CD4-positive, alpha-beta T cell (primary cell): Measurements from ENCODE around the gene HES1. TPM values are rescaled to one million over a fixed set of nuclear protein-coding genes. Genes with fewer than 3 reads are reported as not detected.

Experiments
- ATAC-seq: fragments of 200-7000 bp; cut with Tn5 transposase; one replicate; pipeline ENCODE4 v1.10.0; 2022; ENCODE audit warnings: mild to moderate bottlenecking; ENCODE audit not compliant: poor library complexity
- CTCF ChIA-PET: fragments of 350-600 bp; sonication (Branson Sonifier 250); formaldehyde crosslinking; loops from one replicate; lab custom pipeline; 2021; ENCODE audit warnings: antibody characterized with exemption, inconsistent platforms; lab: Charles Lee
- POLR2A ChIA-PET: fragments of 350-600 bp; sonication (Branson Sonifier 250); formaldehyde crosslinking; loops from one replicate; lab custom pipeline; 2021; ENCODE audit warnings: antibody characterized with exemption, inconsistent platforms; lab: Charles Lee
- DNase-seq, 14 experiments: peaks; one replicate each; pipeline ENCODE4 v3.0.0-alpha.2; 2013 to 2020; ENCODE audit warnings: mixed read lengths in 2 of 14
- H3K27ac ChIP-seq, 2 donors: one replicate each; pipeline versions ENCODE4 v1.5.1 to v1.7.0; 2013; ENCODE audit warnings: low read length in 2 of 2, low read depth in 1 of 2, mild to moderate bottlenecking in 1 of 2
- H3K27me3 ChIP-seq, 2 experiments: 1 replicate in 1 of 2; 2 replicates in 1 of 2; pipeline versions ENCODE4 v1.6.1 to v1.7.0; 2013; ENCODE audit warnings: low read length in 2 of 2, control low read depth in 1 of 2, mild to moderate bottlenecking in 1 of 2, moderate library complexity in 1 of 2; ENCODE audit not compliant: insufficient read depth in 2 of 2, control insufficient read depth in 1 of 2
- H3K36me3 ChIP-seq: one replicate; pipeline ENCODE4 v1.6.1; 2013; ENCODE audit warnings: low read length, control low read depth; ENCODE audit not compliant: insufficient read depth
- H3K4me1 ChIP-seq: one replicate; pipeline ENCODE4 v1.6.1; 2013; ENCODE audit warnings: low read length, control low read depth; ENCODE audit not compliant: insufficient read depth
- H3K4me3 ChIP-seq: one replicate; pipeline ENCODE4 v1.5.1; 2013; ENCODE audit warnings: mild to moderate bottlenecking, low read length, moderate library complexity
- H3K9me3 ChIP-seq, 2 experiments: 1 replicate in 1 of 2; 2 replicates in 1 of 2; pipeline versions ENCODE4 v1.6.1 to v1.7.0; 2013; ENCODE audit warnings: low read length in 2 of 2, mild to moderate bottlenecking in 2 of 2, control low read depth in 1 of 2, moderate library complexity in 1 of 2; ENCODE audit not compliant: control insufficient read depth in 1 of 2, insufficient read depth in 1 of 2
- H3K27ac Mint-ChIP-seq: one replicate; pipeline ENCODE4 v1.8.0; 2020; ENCODE audit warnings: mixed read lengths
- H3K27me3 Mint-ChIP-seq: one replicate; pipeline ENCODE4 v1.8.0; 2021; ENCODE audit warnings: mixed read lengths
- H3K36me3 Mint-ChIP-seq: one replicate; pipeline ENCODE4 v1.8.0; 2021; ENCODE audit warnings: low read depth, mixed read lengths
- H3K4me1 Mint-ChIP-seq: one replicate; pipeline ENCODE4 v1.8.0; 2021; ENCODE audit warnings: low read depth, mixed read lengths
- H3K4me3 Mint-ChIP-seq: one replicate; pipeline ENCODE4 v1.8.0; 2020; ENCODE audit warnings: mild to moderate bottlenecking, mixed read lengths
- H3K9me3 Mint-ChIP-seq: one replicate; pipeline ENCODE4 v1.8.0; 2020; ENCODE audit warnings: mixed read lengths
- intact Hi-C, 2 experiments: fragments of 100-400 bp; cut with DNase I in 1 of 2; cut with micrococcal nuclease in 1 of 2; formaldehyde crosslinking; loops; one replicate each; pipeline versions ENCODE4 v1.15.1 to v1.9.0; 2023 to 2025; cut with DNase I, micrococcal nuclease
- total RNA-seq, 174 experiments: library from RNA in 2 of 174; stranded (reverse) in 2 of 174; gene quantifications; one replicate each; pipeline ENCODE4 v1.2.3 and lab custom pipeline; 2021 to 2026
- TF ChIP-seq, protein P1 (sequence below): fragments of 200-600 bp; IDR thresholded peaks from one replicate; pipeline ENCODE4 v1.8.0; 2022; ENCODE audit warnings: antibody characterized with exemption, mild to moderate bottlenecking

Gene HES1
- total RNA-seq, 2 experiments from 2014 or later = 0.89 to 1.5 TPM

DNA sequence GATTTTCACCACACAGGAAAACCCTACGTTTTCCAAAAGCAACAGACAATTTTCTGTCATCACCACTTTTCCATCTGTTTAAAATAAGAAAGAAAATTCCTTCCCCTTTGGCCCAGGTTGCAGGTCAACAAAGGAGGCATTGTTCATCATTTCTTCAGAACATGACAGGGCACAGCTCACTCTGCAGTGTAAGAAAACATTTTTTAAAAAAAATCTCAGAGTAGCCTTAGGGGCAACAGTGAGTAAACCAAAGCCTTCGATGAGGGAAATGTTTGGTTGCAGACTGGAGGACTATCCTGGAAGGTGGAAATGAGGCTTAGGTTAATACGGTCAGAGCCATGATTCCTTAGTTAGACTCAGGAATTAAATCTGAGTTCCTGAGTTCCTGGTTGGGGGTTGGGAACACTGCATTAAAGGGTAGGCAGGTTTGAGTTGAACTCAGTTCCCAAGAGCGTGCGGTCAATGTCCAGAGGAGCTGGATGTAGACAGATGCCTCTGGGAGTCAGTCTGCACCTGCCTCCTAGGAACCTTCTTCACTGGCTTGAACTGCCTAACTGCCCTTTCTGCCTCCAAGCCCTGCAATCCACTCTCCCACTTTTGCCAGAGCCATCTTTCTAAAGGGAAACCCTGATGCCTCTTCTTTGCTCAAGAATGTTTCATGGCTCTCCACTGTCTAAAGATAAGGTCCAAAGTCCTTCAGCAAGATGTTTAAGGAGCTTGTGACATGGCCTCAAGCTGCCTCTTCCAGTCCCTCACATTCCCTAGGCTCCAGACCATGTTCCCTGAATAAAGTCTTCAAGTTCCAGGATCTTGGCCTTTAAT, 3.3 kb upstream of the HES1 start:
- Mint-ChIP-seq H3K4me1 (peaks cover 53% of the 10 kb centered on the region), H3K9me3 (no peaks in the 10 kb centered on the region), H3K27ac (peak overlapping the region; percentile 66), H3K4me3 (peak overlapping the region; percentile 90), H3K36me3 (peaks cover 10% of the 10 kb centered on the region), H3K27me3 (peaks cover 60% of the 10 kb centered on the region)
- H3K4me3 ChIP-seq = no peak overlapping the region
- no peaks in the 10 kb centered on the region for H3K36me3 ChIP-seq
- TF ChIP-seq, protein P1, sequence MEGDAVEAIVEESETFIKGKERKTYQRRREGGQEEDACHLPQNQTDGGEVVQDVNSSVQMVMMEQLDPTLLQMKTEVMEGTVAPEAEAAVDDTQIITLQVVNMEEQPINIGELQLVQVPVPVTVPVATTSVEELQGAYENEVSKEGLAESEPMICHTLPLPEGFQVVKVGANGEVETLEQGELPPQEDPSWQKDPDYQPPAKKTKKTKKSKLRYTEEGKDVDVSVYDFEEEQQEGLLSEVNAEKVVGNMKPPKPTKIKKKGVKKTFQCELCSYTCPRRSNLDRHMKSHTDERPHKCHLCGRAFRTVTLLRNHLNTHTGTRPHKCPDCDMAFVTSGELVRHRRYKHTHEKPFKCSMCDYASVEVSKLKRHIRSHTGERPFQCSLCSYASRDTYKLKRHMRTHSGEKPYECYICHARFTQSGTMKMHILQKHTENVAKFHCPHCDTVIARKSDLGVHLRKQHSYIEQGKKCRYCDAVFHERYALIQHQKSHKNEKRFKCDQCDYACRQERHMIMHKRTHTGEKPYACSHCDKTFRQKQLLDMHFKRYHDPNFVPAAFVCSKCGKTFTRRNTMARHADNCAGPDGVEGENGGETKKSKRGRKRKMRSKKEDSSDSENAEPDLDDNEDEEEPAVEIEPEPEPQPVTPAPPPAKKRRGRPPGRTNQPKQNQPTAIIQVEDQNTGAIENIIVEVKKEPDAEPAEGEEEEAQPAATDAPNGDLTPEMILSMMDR = no peak
- H3K9me3 ChIP-seq = peaks cover 0 to 4% of the 10 kb centered on the region in 2 experiments
- H3K27ac ChIP-seq = no peak overlapping the region
- POLR2A ChIA-PET = interaction anchor here (0.6 to 0.8 kb wide), 2 partner anchors 28 to 29 kb away, joined by 3 read pairs; no protein-coding TSS in a partner anchor
- ATAC-seq = no peak
- peaks cover 50% of the 10 kb centered on the region for H3K4me1 ChIP-seq
- peaks cover 49 to 56% of the 10 kb centered on the region in 2 experiments for H3K27me3 ChIP-seq
- intact Hi-C loops = loop anchor here in 1 of 2 experiments (10.0 kb wide), 1 partner anchor 158 kb away; no protein-coding TSS in a partner anchor
- no peak for DNase-seq
- CTCF ChIA-PET = interaction anchor here (1.7 kb wide), 1 partner anchor 183 kb away, joined by 4 read pairs; no protein-coding TSS in a partner anchor

DNA sequence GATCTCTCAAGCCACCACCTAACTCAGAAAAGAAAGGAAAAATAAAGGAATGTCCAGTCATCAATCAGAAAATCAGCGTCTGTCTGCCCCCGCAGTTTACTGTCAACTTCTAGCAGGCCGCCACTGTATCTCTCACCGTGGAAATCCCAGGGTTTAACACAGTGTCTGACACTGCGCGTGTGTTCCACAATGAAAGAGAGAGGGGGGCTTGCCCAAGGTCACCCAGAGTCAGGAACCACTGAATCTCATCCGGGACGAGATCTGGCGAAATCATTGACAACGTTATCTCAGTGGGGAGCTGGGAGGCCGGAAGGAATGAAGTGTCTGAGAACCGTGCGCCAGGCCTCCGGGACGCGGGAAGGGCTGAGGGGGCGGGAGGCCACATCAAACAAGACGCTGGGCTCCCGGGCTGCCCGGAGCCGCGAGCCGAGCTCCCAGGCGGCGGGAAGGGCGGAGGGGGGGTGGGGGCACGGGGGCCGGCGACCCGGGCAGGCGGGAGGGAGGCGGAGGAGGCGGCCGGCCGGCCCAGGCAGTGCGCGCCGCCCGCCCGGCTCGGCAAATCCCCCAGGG, 2.2 kb upstream of the HES1 start:
- DNase-seq (peak in 2 of 14 experiments; percentile 44 to 58), ATAC-seq (no peak)
- Histone ChIP-seq H3K4me1 (peaks cover 54% of the 10 kb centered on the region), H3K4me3 (peak overlapping the region; percentile 24), H3K9me3 (peaks cover 0 to 4% of the 10 kb centered on the region in 2 experiments), H3K27ac (no peak overlapping the region), H3K36me3 (no peaks in the 10 kb centered on the region), H3K27me3 (peaks cover 51 to 61% of the 10 kb centered on the region in 2 experiments)
- Mint-ChIP-seq H3K9me3 (no peaks in the 10 kb centered on the region), H3K36me3 (peaks cover 10% of the 10 kb centered on the region), H3K27ac (peak overlapping the region; percentile 66), H3K4me1 (peaks cover 56% of the 10 kb centered on the region), H3K27me3 (peaks cover 51% of the 10 kb centered on the region), H3K4me3 (peak overlapping the region; percentile 90)
- intact Hi-C loops = loop anchor here in 1 of 2 experiments (10.0 kb wide), 1 partner anchor 159 kb away; no protein-coding TSS in a partner anchor
- ChIA-PET CTCF (no interaction called here), POLR2A (no interaction called here)
- TF ChIP-seq, protein P1 = no peak

DNA sequence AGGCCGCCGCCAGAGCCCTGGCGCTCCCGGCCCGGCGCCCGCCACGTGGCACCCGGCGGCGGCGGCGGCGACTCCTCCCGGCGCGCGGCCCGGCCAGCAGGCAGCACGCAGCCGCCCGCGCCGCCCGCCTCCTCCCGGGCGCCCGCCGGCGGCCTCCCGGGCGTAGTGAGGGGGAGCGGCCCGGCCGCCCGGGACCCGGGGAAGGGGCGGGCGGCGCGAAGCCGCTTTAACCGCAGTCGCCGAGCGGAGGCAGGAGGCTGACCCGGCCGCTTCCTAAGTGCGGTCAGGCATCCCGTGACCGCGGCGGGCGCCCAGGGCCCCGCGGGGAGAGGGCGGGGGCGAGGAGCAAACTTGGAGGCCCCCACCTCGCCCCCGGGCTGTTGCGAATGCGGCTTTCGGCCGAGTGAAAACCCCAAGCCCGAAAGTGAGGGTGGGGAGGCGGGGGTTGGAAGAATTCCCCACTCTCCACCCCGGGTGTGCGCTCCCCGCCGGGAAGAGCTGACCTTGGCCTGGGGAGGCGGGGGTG, 1.7 kb upstream of the HES1 start:
- POLR2A ChIA-PET = interaction anchor here (1.2 kb wide), 1 partner anchor 63 kb away, joined by 3 read pairs; no protein-coding TSS in a partner anchor
- H3K4me1 Mint-ChIP-seq = peaks cover 56% of the 10 kb centered on the region

More for the DNA sequence above, 1.7 kb upstream of the HES1 start:
- peak; percentile 2 for ATAC-seq
- Mint-ChIP-seq H3K27ac (no peak overlapping the region), H3K9me3 (no peaks in the 10 kb centered on the region), H3K27me3 (peaks cover 57% of the 10 kb centered on the region), H3K4me3 (no peak overlapping the region), H3K36me3 (peaks cover 10% of the 10 kb centered on the region)
- DNase-seq = peak in 8 of 14 experiments; percentile 5 to 82 (median 37)
- intact Hi-C loops = loop anchor here in 1 of 2 experiments (10.0 kb wide), 1 partner anchor 159 kb away; no protein-coding TSS in a partner anchor
- Histone ChIP-seq H3K4me1 (peaks cover 54% of the 10 kb centered on the region), H3K27me3 (peaks cover 56 to 66% of the 10 kb centered on the region in 2 experiments), H3K4me3 (peak overlapping the region; percentile 52), H3K9me3 (peaks cover 0 to 4% of the 10 kb centered on the region in 2 experiments), H3K27ac (peak overlapping the region in 1 of 2 donors; percentile 26), H3K36me3 (no peaks in the 10 kb centered on the region)
- TF ChIP-seq, protein P1 = no peak
- CTCF ChIA-PET = no interaction called here
